HFF-Myc (cell line): ENCODE results near the gene RHBDL1.

Experiments used
- DNase-seq: peaks from one replicate; pipeline ENCODE4 v3.0.0-alpha.2; 2011; ENCODE audit warnings: low read depth; ENCODE audit errors: extremely low read depth
- H3K4me3 ChIP-seq: replicated peaks from 2 replicates; pipeline ENCODE4 v1.5.1; 2011; ENCODE audit warnings: low read depth, mild to moderate bottlenecking, control low read depth, low read length
- CTCF ChIP-seq: IDR thresholded peaks from 2 replicates; pipeline ENCODE4 v1.5.1; 2012; ENCODE audit warnings: mild to moderate bottlenecking, low read depth, low read length, control low read depth; ENCODE audit errors: missing control alignments

The RHBDL1 gene

GRCh38 chr16:704552-705380, 29.3 kb downstream of the RHBDL1 start:
- no peak for TF ChIP-seq CTCF
- H3K4me3 ChIP-seq, result no peak overlapping the region
- no peak for DNase-seq

GRCh38 chr16:705431-706188, 30.1 kb downstream of the RHBDL1 start, which contains the start of gene FBXL16:
Gene FBXL16, minus strand, starts transcription at chr16:705801. Its CDS starts 8,396 bp downstream, at chr16:697405.
- TF ChIP-seq CTCF, result no peak
- DNase-seq, result no peak
- H3K4me3 ChIP-seq, result no peak within 1 kb of the TSS

GRCh38 chr16:706189-707061, 31.0 kb downstream of the RHBDL1 start:
- no peak for TF ChIP-seq CTCF
- no peak for DNase-seq
- H3K4me3 ChIP-seq, result no peak overlapping the region

- TF ChIP-seq CTCF, result no peak
- no peak for DNase-seq
- no peak overlapping the region for H3K4me3 ChIP-seq
Observed at GRCh38 chr16:707062-707538, 31.6 kb downstream of the RHBDL1 start.

- DNase-seq, result no peak
- no peak for TF ChIP-seq CTCF
- H3K4me3 ChIP-seq, result no peak overlapping the region
Observed at GRCh38 chr16:708019-708418, 32.5 kb downstream of the RHBDL1 start.

GRCh38 chr16:708959-709358, 33.5 kb downstream of the RHBDL1 start:
- TF ChIP-seq CTCF, result no peak
- DNase-seq, result no peak
- no peak overlapping the region for H3K4me3 ChIP-seq
